ENCODE results near the gene CDR2L.

DNA sequence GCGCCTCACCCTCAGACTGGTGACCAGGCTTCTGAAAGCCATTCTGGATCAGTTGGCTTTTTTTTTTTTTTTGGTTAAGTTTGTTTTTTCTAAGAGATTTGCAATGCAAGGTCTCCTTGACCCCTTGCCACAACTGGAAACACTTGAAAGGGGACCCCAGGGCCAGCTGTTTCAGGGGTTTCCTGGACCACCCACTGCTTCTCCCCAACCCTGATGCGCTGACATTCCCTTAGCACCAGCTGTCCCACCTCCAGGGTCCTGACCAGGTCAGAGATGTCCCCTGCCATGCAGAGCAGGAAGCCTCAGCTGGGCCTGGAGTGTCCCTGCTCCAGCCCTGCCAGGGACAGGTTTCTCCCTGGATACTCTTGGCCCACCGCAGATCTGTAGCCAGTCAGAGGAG lies 16.9 kb downstream of the CDR2L start:
- TF ChIP-seq, protein P1, sequence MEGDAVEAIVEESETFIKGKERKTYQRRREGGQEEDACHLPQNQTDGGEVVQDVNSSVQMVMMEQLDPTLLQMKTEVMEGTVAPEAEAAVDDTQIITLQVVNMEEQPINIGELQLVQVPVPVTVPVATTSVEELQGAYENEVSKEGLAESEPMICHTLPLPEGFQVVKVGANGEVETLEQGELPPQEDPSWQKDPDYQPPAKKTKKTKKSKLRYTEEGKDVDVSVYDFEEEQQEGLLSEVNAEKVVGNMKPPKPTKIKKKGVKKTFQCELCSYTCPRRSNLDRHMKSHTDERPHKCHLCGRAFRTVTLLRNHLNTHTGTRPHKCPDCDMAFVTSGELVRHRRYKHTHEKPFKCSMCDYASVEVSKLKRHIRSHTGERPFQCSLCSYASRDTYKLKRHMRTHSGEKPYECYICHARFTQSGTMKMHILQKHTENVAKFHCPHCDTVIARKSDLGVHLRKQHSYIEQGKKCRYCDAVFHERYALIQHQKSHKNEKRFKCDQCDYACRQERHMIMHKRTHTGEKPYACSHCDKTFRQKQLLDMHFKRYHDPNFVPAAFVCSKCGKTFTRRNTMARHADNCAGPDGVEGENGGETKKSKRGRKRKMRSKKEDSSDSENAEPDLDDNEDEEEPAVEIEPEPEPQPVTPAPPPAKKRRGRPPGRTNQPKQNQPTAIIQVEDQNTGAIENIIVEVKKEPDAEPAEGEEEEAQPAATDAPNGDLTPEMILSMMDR (conservative IDR thresholded peaks at IDR 0.05 in 1 of 2, IDR thresholded peaks at IDR 0.05 in 1 of 2; ENCODE audit: extremely low read depth in 1 of 2, insufficient read depth in 1 of 2, low read depth in 1 of 2, low read length in 2 of 2), result no peak
- no peak for TF ChIP-seq EZH2 (IDR thresholded peaks at IDR 0.05; ENCODE audit: borderline replicate concordance, low read length)
